HEK293T (cell line): ENCODE data around the gene IQSEC1.

Experiments used
- ARNT ChIP-seq: fragments of 450-650 bp; IDR thresholded peaks from 2 replicates; pipeline ENCODE4 v1.6.1; 2017; ENCODE audit warnings: mild to moderate bottlenecking
- BHLHE40 ChIP-seq: fragments of 450-650 bp; IDR thresholded peaks from 2 replicates; pipeline ENCODE4 v1.6.1; 2016; ENCODE audit warnings: mild to moderate bottlenecking, moderate library complexity, borderline replicate concordance
- CTBP1 ChIP-seq: fragments of 450-650 bp; IDR thresholded peaks from 2 replicates; pipeline ENCODE4 v1.6.1; 2016; ENCODE audit warnings: borderline replicate concordance
- ELF4 ChIP-seq: fragments of 450-650 bp; IDR thresholded peaks from 2 replicates; pipeline ENCODE4 v1.6.1; 2017; ENCODE audit warnings: antibody characterized with exemption
- FOXK2 ChIP-seq: fragments of 450-650 bp; IDR thresholded peaks from 2 replicates; pipeline ENCODE4 v1.6.1; 2016; ENCODE audit warnings: mild to moderate bottlenecking
- HDGF ChIP-seq: fragments of 450-650 bp; IDR thresholded peaks from 2 replicates; pipeline ENCODE4 v1.6.1; 2017; ENCODE audit warnings: antibody characterized with exemption, borderline replicate concordance
- L3MBTL2 ChIP-seq: fragments of 450-650 bp; conservative IDR thresholded peaks from 2 replicates; pipeline ENCODE4 v1.6.1; 2016; ENCODE audit warnings: mild to moderate bottlenecking
- NFRKB ChIP-seq: fragments of 450-650 bp; IDR thresholded peaks from 2 replicates; pipeline ENCODE4 v1.6.1; 2016; ENCODE audit warnings: mild to moderate bottlenecking, moderate library complexity
- PKNOX1 ChIP-seq: fragments of 450-650 bp; IDR thresholded peaks from 2 replicates; pipeline ENCODE4 v1.6.1; 2016
- SP1 ChIP-seq: fragments of 450-650 bp; IDR thresholded peaks from 2 replicates; pipeline ENCODE4 v1.6.1; 2017
- SUZ12 ChIP-seq: fragments of 450-650 bp; IDR thresholded peaks from 2 replicates; pipeline ENCODE4 v1.6.1; 2016; ENCODE audit warnings: mild to moderate bottlenecking
- TARDBP ChIP-seq: fragments of 450-650 bp; IDR thresholded peaks from 2 replicates; pipeline ENCODE4 v1.6.1; 2016
- ZNF384 ChIP-seq: fragments of 450-650 bp; IDR thresholded peaks from 2 replicates; pipeline ENCODE4 v1.6.1; 2016

- TF ChIP-seq L3MBTL2, result no peak
- no peak for TF ChIP-seq NFRKB
- TF ChIP-seq ZNF384, result no peak
- no peak for TF ChIP-seq FOXK2
- TF ChIP-seq HDGF, result no peak
- no peak for TF ChIP-seq TARDBP
- TF ChIP-seq PKNOX1, result no peak
- TF ChIP-seq SUZ12, result no peak
- no peak for TF ChIP-seq SP1
- TF ChIP-seq ELF4, result no peak
- TF ChIP-seq CTBP1, result no peak
- TF ChIP-seq BHLHE40, result no peak
- no peak for TF ChIP-seq ARNT
Observed at GRCh38 chr3:13071695-13072094, 1.5 kb downstream of the IQSEC1 start.
